ENCODE results near the gene SOX6.

SOX6 gene

GRCh38 chr11:16093889-16094653, 262.3 kb downstream of the SOX6 start:
- no peak for DNase-seq
- H3K36me3 ChIP-seq (replicated peaks): no peaks in the 10 kb centered on the region
- no peak overlapping the region for H3K4me3 ChIP-seq (ENCODE audit: low read depth, low read length)
- no peak overlapping the region for H3K27ac ChIP-seq
- TF ChIP-seq CTCF (IDR thresholded peaks at IDR 0.05; ENCODE audit: low read depth, low read length, missing control alignments): no peak
- H3K27me3 ChIP-seq (replicated peaks): no peaks in the 10 kb centered on the region
- in situ Hi-C loops (cut with HindIII; ENCODE audit: low pct_ligation_motif_present, low sequenced_read_pairs): no loop called here

GRCh38 chr11:16091862-16092261, 264.5 kb downstream of the SOX6 start:
- H3K36me3 ChIP-seq (replicated peaks): no peaks in the 10 kb centered on the region
- in situ Hi-C loops (cut with HindIII; ENCODE audit: low pct_ligation_motif_present, low sequenced_read_pairs): no loop called here
- no peaks in the 10 kb centered on the region for H3K27me3 ChIP-seq (replicated peaks)
- no peak for DNase-seq
- H3K27ac ChIP-seq: no peak overlapping the region
- no peak for TF ChIP-seq CTCF (IDR thresholded peaks at IDR 0.05; ENCODE audit: low read depth, low read length, missing control alignments)
- no peak overlapping the region for H3K4me3 ChIP-seq (ENCODE audit: low read depth, low read length)

GRCh38 chr11:16089481-16089880, 266.9 kb downstream of the SOX6 start:
- no peaks in the 10 kb centered on the region for H3K27me3 ChIP-seq (replicated peaks)
- no peaks in the 10 kb centered on the region for H3K36me3 ChIP-seq (replicated peaks)
- no peak overlapping the region for H3K4me3 ChIP-seq (ENCODE audit: low read depth, low read length)
- TF ChIP-seq CTCF (IDR thresholded peaks at IDR 0.05; ENCODE audit: low read depth, low read length, missing control alignments): no peak
- no peak overlapping the region for H3K27ac ChIP-seq
- in situ Hi-C loops (cut with HindIII; ENCODE audit: low pct_ligation_motif_present, low sequenced_read_pairs): no loop called here
- DNase-seq: no peak

- in situ Hi-C loops (cut with HindIII; ENCODE audit: low pct_ligation_motif_present, low sequenced_read_pairs): no loop called here
- Histone ChIP-seq H3K27me3 (replicated peaks) (no peaks in the 10 kb centered on the region), H3K27ac (no peak overlapping the region), H3K36me3 (replicated peaks) (no peaks in the 10 kb centered on the region), H3K4me3 (ENCODE audit: low read depth, low read length) (no peak overlapping the region)
- no peak for TF ChIP-seq CTCF (IDR thresholded peaks at IDR 0.05; ENCODE audit: low read depth, low read length, missing control alignments)
- DNase-seq: no peak
Observed at GRCh38 chr11:16088774-16089173, 267.6 kb downstream of the SOX6 start.

- no peak for TF ChIP-seq CTCF (IDR thresholded peaks at IDR 0.05; ENCODE audit: low read depth, low read length, missing control alignments)
- H3K36me3 ChIP-seq (replicated peaks): no peaks in the 10 kb centered on the region
- in situ Hi-C loops (cut with HindIII; ENCODE audit: low pct_ligation_motif_present, low sequenced_read_pairs): no loop called here
- H3K27me3 ChIP-seq (replicated peaks): no peaks in the 10 kb centered on the region
- H3K4me3 ChIP-seq (ENCODE audit: low read depth, low read length): no peak overlapping the region
- H3K27ac ChIP-seq: no peak overlapping the region
- no peak for DNase-seq
Observed at GRCh38 chr11:16087886-16088285, 268.5 kb downstream of the SOX6 start.

Measured in brain microvascular endothelial cell (primary cell).